A172 (cell line): ENCODE data around the gene DIO1. TPM values are rescaled to one million over a fixed set of nuclear protein-coding genes. Genes with fewer than 3 reads are reported as not detected.
"Not testable (repeated sequence)": the region's sequence is repeated elsewhere in the genome, so short reads cannot be mapped to it uniquely, and the experiment has no call there.

Experiments
- DNase-seq: peaks from one replicate; pipeline ENCODE4 v3.0.0-alpha.2; 2015; ENCODE audit warnings: low spot score
- total RNA-seq: library from RNA; depleted of rRNA; stranded (reverse); fragments of >200 nt; shearing (Covaris generic); gene quantifications from 2 replicates; pipeline ENCODE4 v1.2.3, GENCODE V29; 2014; rRNA removed

The DIO1 gene
- not detected in 2 replicates for total RNA-seq

DNA sequence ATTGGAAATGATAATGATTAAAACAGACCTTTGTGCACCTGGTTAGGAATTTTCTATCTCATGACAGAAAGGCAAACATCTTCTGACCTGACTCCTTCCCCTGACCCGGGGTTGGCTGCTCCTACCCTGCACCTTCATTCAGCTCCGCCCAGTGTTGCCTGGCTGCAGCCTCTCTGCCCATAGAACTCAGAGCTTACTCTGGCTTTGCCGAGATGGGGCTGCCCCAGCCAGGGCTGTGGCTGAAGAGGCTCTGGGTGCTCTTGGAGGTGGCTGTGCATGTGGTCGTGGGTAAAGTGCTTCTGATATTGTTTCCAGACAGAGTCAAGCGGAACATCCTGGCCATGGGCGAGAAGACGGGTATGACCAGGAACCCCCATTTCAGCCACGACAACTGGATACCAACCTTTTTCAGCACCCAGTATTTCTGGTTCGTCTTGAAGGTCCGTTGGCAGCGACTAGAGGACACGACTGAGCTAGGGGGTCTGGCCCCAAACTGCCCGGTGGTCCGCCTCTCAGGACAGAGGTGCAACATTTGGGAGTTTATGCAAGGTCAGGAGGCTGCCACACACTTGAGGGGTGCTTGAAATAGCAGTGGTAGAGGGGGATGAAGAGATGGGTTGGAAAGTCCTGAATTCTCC, at the start of gene DIO1:
TSS of gene DIO1 (plus strand) at position 189 of the 638 bp plus-strand sequence. CDS start at position 213, 24 bp downstream.
- no peak for DNase-seq

DNA sequence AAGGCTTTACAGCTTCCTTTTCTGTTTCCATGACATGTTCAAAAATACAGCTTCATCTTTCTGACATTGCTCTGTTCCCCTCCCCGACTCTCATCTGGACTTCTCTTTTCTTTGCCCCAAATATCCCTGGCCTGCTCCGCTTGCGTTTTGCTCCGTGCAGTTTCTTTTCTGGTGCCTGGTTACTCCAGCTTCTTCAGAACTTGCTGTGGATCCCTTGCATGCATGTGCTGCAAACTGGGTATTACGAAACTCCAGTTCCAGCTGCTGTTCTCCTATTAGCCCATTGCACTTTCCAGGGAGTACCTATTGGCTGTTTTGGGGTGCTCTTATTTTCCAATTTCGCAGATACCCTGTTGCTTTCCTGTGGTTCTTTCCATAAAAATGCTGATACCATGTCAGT, 46.0 kb upstream of the DIO1 start:
- DNase-seq, result no peak

DNA sequence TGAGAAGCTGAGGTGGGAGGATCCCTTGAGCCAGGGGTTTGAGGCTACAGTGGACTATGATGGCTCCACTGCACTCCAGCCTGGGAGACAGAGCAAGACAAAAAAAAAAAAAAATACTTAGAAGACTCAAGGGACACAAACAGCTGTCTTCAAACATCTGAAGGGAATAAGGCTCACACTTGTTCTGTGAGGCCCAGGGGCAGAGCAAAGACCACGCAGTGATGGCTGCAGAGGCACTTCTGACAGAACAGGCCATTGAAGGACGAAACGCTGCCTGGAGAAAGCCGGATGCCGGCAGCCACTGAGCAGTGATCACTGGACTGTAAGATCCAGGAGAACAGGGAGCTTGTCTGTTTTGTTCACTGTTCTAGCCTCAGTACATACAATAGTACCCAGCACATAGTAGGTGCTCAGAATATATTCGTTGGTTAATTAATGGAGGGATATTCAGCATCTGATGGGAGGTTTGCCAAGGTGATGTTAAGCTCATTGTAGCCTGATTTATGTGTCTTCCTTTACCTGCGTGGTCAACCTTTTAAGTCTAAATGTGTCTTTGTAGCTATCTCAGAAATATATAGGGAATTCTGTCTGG, 43.8 kb upstream of the DIO1 start:
- no peak for DNase-seq

DNA sequence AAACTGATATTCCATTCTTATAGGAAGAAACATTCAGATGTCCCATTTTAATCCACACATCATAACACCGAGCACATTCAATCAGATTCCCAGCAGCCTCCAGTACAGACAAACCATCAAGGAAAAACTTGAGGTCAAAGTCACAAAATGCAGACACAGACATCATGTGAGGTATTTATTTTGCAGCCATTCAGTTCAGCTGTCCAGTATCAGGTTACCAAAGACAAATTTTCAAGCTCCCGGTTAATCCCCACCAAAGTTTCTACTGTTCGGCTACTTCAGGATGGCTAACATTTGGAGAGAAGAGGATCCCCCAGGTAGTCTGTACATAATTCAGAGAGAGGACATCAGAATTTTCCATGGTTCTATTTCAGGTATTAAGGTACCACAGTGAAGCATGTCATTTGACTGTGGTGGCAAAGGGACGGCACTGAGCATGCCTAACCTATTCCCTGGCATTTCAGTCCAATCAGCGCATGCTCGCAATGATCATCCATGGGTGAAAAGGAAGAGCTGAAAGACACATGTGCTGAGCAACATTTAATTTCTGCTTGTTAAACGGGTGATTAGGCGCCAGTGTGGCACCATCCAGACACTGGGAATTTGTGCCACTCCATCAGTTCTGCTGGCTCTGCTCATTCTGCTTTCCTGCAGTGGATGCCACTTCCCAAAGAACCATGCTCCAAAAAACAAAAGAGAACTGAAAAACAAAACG, 42.3 kb upstream of the DIO1 start:
- no peak for DNase-seq

DNA sequence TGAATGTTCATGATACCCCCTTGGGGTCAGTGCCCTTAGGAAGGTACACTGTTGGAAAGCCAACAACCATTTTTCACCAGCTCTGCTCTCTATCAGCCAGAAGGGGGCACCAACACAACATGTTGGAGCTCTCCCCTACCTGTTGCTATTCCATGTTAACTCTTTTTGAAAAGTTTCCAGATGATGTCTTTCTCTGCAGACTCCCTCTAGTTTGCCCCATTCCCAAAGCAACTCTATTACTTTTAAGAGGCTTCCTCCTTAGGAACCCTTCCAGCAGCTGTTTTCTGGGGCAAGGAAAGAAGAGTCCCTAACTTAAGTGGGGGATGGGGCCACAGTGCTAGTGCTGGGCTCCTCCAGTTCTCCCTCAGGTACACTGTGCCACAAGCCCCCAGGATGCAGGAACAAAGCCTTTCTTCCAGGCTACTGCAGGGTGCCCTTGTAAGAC, 33.0 kb upstream of the DIO1 start:
- peak; percentile 58 for DNase-seq

DNA sequence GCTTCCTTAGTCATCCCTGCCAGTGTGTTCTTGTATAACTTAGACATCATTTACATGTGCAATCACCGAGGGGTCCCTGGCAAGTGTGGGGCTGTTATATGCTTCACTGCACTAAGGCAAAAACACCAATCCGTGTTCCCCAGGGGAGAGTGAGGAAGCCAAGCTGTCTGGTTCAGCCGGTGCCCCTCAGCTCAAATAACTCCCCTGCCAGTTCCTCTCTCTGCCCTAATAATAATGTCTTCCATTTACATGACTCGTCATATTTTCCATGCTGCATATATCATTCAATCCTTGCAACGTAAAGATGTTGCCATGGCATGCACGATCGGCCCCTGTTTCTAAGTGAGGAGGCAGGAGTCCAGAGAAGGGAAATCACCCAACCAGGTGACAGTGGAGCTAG, 31.5 kb upstream of the DIO1 start:
- DNase-seq, result no peak

DNA sequence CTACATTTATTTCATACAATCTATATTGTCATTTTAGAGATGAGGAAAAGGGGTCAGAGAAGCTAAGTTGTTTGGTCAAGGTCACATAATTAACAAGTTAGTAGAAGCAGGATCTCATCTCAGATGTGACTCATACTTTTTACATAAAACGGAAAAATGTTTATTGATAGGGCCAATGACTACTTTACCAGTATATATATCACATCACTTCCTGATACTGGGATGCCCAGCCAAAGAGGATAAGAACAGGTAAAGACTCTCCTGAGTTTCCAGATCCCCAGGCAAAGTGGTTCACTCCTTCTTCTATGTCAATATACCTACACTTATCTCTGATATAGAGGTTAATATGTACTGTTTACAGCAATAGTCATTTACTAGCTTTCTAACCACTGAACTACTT, 25.4 kb upstream of the DIO1 start:
- no peak for DNase-seq

DNA sequence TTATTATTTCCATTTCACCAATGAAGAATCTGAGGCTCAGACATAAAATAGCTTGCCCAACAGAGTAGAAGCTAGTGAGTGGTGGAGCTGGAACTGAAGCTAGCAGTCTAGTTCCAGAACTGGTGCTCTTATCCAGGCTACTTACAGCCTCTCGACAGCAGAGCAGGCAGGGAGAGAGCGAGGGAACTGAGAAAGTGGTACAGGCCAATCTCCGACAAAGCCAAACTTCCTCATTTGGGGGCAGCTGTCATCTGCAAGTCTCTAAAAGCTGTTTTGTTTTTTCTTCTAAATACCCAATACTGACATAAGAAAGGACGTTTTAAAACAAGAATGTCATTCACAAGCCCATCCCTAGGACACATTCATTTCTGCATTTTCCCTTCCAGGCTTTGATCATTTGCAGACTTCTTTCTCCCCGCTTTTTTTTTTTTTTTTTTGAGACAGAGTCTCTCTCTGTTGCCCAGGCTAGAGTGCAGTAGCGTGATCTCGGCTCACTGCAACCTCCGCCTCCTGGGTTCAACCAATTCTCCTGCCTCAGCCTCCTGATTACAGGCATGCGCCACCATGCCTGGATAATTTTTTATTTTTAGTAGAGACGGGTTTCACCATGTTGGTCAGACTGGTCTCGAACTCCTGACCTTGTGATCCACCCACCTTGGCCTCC, 24.4 kb upstream of the DIO1 start:
- DNase-seq, result no peak

DNA sequence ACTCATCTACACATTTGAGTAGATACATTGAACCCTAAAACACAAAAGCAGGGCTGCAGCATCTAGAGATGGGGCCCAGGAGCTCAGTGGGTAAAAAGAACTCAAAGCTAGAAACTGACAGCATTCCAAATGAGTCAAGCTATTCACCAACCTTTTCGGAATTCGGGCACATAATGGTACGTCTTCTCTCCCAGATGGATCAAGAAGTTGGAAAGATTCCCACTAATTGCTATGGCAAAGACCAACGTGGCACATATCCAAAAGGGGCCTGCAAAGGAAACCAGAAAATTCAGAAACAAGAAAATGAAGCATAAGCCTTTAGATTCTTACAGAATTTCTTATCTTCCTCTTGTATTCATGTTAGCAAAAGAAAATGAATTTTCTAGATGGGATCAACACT, 22.8 kb upstream of the DIO1 start:
- DNase-seq, result no peak

DNA sequence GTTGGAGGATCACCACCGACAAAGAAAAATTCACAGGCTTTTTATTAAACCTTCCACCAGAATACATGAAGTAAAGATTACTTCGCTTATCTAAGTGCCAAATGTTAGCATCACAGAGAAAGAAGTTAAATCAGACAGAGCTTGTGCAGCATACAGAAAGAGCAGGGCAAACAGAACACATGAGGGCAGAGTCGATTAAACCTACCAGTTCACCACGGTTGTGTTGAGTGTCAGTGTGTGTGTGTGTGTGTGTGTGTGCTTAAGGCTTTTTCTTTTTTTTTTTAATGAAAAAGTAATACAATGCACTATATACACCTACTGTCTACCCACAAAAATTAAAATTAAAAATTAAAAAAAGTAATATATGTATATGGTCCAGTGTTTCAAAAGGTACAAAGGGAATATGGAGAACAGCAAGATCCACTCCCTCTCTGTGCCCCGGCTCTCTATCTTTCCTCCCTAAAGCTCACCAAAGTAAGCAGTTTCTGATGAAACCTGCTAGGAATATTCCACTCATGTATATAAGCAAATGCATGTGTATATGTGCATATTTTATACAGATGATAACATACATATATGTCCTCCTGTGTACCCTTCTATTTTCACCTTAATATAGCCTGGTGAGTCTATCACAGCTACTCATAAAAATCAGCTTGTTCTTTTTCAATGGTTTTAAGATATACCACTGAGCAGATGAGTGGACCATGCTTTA, 22.1 kb upstream of the DIO1 start:
- no peak for DNase-seq

DNA sequence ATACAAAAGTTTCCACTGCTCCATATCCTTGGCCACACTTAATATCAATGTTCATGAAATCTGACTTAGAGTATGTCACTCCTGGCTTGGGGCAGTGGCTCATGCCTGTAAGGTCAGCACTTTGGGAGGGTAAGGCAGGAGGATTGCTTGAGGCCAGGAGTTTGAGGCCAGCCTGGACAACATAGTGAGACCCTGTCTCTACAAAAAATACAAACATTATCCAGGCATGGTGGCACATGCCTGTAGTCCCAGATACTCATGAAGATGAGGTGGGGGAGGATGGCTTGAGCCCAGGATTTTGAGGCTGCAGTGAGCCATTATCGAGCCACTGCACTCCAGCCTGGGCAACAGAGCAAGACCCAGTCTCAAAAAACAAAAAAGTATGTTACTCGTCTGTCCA, 18.8 kb upstream of the DIO1 start:
- DNase-seq, result not testable (repeated sequence)

DNA sequence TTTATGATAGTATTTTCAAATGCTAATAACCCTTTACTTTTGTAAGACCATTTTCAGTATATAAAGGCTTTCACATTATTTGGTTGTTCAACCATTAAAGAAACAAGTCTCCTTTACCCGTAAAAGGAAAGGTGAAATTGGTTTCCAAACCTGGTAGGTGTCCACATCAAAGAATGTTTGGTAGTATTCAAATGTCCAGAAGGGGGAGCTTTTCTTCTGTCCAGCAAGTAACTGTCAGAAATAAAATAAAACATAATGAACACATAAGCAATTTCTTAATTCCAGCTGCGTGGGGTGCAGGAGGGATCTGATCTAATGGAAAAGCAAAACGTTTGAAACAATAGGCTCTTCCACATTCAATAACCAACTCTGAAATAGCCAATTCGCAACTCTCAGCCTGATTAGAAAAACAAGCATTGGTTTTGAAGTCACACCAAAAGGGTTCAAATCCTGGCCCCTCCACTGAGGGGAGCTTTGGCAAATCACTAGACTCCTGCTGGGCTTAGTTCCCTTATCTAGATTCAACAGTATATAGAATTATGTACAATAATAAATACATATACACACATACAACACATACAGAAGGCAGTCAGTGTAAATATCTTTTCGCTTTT, 15.4 kb upstream of the DIO1 start:
- DNase-seq, result peak; percentile 37

DNA sequence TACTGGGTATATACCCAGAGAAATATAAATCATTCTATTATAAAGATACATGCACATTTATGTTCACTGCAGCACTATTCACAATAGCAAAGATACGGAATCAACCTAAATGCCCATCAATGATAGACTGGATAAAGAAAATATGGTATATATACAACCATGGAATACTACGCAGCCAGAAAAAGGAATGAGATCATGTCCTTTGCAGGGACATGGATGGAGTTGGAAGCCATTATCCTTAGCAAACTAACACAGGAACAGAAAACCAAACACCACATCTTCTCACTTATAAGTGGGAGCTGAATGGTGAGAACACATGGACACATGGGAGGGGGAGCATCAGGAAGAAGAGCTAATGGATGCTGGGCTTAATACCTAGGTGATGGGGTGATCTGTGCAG, 12.1 kb upstream of the DIO1 start:
- DNase-seq, result not testable (repeated sequence)

DNA sequence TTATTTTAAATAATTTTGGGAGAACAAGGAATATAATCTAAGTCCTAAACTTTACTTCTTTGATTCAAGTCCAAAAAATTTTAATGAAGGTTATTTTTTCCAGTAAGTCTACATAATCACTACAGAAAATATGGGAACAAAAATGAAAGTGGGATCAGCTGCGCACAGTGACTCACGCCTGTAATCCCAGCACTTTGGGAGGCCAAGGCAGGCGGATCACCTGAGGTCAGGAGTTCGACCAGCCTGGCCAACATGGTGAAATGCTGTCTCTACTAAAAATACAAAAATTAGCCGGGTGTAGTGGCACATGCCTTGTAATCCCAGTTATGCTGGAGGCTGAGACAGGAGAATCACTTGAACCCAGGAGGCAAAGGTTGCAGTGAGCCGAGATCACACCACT, 10.4 kb upstream of the DIO1 start:
- not testable (repeated sequence) for DNase-seq

DNA sequence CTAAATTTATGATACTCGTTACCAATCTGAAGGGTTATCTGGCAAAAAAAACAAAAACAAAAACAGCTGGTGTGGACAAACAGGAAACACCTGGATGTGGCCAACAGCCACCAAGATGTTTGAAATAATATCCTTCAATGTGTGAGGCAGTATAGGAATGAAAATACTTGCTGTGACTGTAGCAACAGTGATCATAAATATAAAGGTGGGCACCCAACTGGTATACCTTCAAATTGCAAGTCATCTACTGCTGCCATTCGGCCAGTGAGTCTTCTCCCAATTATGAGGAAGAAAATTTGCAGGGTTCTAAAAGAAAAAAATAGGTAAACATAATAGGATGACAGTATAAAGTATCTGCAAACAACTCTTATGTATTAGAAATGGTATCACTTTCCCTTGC, 5.3 kb upstream of the DIO1 start:
- no peak for DNase-seq

DNA sequence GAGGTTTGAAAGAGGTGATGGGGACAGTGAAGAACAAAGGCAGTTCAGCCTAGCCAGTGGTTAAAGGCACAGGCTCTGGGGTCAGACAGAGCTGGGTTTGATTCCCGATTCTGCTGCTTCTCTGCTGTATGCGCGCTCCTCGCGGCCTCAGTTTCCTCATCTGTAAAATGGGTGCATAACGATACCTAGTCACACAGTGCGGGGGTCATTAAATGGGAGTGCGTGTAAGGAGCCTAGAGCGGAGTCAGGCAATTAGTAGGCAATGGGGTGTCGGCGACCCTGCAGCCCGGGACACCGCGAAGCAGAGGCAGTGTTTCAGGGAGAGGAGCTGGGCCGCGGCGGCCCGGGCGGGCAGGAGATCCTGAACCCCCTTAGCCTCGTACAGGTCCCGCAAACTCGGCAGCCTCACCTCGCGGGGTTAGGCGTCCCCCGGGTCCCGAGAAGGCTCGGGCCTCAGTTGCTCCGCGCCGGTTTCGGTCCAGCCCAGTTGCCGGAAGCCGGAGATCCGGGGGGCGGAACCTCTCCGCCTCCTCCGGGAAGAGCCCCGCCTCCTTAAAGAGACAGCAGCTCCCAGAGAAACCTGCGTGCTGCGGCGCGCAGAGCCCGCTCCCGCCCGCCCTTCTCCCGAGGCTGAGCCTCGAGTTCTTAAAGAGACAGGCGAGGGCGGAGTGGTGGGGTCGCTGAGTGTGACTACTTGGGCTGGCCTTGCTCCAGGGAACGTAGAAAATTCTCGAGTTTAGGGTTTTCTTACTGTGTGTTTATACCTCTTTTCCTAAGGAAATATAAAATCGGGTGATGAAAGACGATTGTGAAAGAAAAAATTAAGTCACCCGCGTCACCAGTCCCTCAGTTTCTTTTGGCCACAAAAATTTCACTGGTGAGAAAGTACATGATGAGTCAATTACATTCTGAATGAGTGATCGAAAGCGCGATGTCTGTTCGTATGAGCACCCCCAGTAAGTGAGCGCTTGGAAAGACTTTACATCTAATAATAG, 4.4 kb upstream of the DIO1 start, which contains the start of gene YIPF1:
TSS of gene YIPF1 (minus strand) at position 494 of the 995 bp plus-strand sequence. CDS start 860 bp downstream, outside the sequence.
- peak; percentile 74 for DNase-seq

DNA sequence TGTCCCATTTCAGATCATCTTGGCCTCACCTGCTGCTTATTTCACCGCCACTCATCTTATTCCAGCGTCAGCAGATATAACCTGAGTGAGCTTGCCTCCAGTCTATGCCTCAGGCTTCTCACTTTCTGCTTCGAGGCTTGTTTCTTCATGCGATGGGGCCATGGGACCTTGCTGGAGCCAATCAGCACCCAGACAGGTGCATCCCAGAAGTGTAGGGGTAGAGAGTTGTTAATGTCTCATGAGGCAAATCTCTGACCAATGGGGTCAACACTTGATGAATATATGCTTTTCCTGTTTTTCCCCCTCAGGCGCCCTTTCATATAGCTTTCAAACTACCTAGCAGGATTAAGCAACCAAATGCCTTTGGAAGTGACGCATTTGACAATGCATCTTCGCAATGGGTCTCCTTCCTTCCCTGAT, 3.5 kb upstream of the DIO1 start:
- no peak for DNase-seq

DNA sequence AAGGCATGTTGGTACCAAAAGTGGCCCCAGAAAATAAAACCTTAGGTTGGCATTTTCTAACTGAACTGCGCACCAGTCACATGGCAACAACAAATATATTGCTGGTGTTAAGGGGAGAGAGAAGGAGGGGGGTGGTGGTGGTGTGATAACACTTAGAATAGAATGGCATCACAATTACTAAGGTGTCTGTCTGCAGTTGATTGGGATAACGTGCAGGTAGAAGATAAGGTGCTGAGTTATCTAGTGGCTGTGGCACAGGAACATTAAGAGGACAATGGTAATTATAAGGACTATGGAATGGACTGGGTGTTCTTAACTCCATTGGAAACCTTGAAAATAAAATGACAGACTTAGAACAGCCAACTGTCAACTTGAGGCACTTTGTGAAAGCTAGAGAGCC, 3.0 kb upstream of the DIO1 start:
- DNase-seq, result no peak

DNA sequence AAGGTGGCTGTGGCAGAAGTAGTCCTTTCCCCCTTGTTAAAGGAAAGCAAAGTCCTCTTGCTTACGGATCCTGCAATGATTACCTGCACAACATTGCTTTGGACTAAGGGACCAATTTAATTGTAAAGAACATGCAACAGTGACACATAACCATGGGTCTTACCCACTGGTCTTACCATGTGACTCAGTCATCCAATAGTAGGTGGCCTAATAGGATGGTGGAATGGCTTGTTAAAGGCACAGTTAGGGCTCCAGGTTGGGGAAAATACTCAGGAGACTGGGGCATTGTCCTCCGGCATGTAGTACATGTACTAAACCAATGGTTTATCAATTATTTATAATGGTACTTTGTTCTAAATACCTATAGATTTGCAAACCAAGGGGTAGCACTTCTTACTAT, 2.3 kb upstream of the DIO1 start:
- DNase-seq, result no peak

DNA sequence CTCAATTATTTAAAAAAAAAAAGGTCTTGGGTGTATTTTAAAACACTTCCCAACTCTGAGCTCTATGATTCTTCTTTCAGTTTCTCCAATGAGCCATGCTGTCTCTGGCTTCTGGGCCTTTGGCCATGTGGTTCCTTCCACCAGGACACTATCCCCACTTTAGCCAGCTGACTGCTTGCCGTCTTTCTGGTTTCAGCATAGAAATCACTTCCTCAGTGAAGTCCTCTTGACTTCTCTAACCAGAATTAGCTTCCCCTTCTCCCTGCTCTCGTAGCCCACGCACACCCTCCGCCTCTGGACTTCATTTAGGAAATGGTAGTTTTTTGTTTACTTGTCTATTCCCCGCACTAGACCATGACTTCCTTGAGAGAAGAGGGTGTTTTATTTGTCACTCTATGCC, 1.1 kb upstream of the DIO1 start:
- DNase-seq, result no peak
